ENCODE data around the gene CDH13.
A peak's percentile ranks its signal among the peaks of the same experiment; 100 is the strongest.

The CDH13 gene

GRCh38 chr16:83269541-83269940 lies 642.8 kb downstream of the CDH13 start:
- no peak for DNase-seq

GRCh38 chr16:83270061-83270460 lies 643.3 kb downstream of the CDH13 start:
- DNase-seq = no peak

- no peak for DNase-seq
Observed at GRCh38 chr16:83270640-83271039, 643.9 kb downstream of the CDH13 start.

- DNase-seq = no peak
Observed at GRCh38 chr16:83271123-83271522, 644.4 kb downstream of the CDH13 start.

- DNase-seq = no peak
Observed at GRCh38 chr16:83271970-83272575, 645.3 kb downstream of the CDH13 start.

GRCh38 chr16:83272843-83273242 lies 646.1 kb downstream of the CDH13 start:
- DNase-seq = no peak

- DNase-seq = no peak
Observed at GRCh38 chr16:83273504-83274173, 646.9 kb downstream of the CDH13 start.

- no peak for DNase-seq
Observed at GRCh38 chr16:83279251-83279650, 652.5 kb downstream of the CDH13 start.

GRCh38 chr16:83285921-83286320 lies 659.2 kb downstream of the CDH13 start:
- no peak for DNase-seq

GRCh38 chr16:83296505-83296904 lies 669.7 kb downstream of the CDH13 start:
- DNase-seq = no peak

- no peak for DNase-seq
Observed at GRCh38 chr16:83298541-83298940, 671.8 kb downstream of the CDH13 start.

- peak; percentile 13 for DNase-seq
Observed at GRCh38 chr16:83300326-83300725, 673.6 kb downstream of the CDH13 start.

GRCh38 chr16:83301971-83302370 lies 675.2 kb downstream of the CDH13 start:
- DNase-seq = no peak

- no peak for DNase-seq
Observed at GRCh38 chr16:83302853-83303252, 676.1 kb downstream of the CDH13 start.

- no peak for DNase-seq
Observed at GRCh38 chr16:83305092-83305491, 678.3 kb downstream of the CDH13 start.

- DNase-seq = no peak
Observed at GRCh38 chr16:83306961-83307593, 680.3 kb downstream of the CDH13 start.

- DNase-seq = no peak
Observed at GRCh38 chr16:83307594-83307992, 680.8 kb downstream of the CDH13 start.

GRCh38 chr16:83308414-83308813 lies 681.6 kb downstream of the CDH13 start:
- no peak for DNase-seq

- no peak for DNase-seq
Observed at GRCh38 chr16:83310816-83311215, 684.0 kb downstream of the CDH13 start.

GRCh38 chr16:83312015-83312717 lies 685.4 kb downstream of the CDH13 start:
- no peak for DNase-seq

GRCh38 chr16:83312718-83313245 lies 686.0 kb downstream of the CDH13 start:
- no peak for DNase-seq

GRCh38 chr16:83315271-83315670 lies 688.5 kb downstream of the CDH13 start:
- DNase-seq = no peak

GRCh38 chr16:83316458-83316857 lies 689.7 kb downstream of the CDH13 start:
- no peak for DNase-seq

GRCh38 chr16:83318390-83318789 lies 691.6 kb downstream of the CDH13 start:
- DNase-seq = no peak
